Psoas muscle (tissue), 8 donors: ENCODE data around the gene TTBK1. TPM values are rescaled to one million over a fixed set of nuclear protein-coding genes. Genes with fewer than 3 reads are reported as not detected.

ENCODE experiments used
- ATAC-seq, 4 donors: fragments of 200-7000 bp; cut with Tn5 transposase; one replicate each; pipeline ENCODE4 v1.9.1; 2020; ENCODE audit warnings: moderate library complexity in 3 of 4, mild to moderate bottlenecking in 2 of 4
- DNase-seq, 2 donors: peaks; one replicate each; pipeline ENCODE4 v3.0.0-alpha.2; 2020
- H3K27ac ChIP-seq: fragments of 200-600 bp; one replicate; pipeline ENCODE4 v1.8.0; 2022
- H3K27me3 ChIP-seq, 3 donors: fragments of 200-600 bp in 1 of 3; one replicate each; pipeline versions ENCODE4 v1.6.1 to v1.8.0; 2013 to 2022; ENCODE audit warnings: low read length in 2 of 3, mild to moderate bottlenecking in 2 of 3, moderate library complexity in 1 of 3; ENCODE audit not compliant: insufficient read depth in 3 of 3
- H3K36me3 ChIP-seq, 2 donors: fragments of 200-600 bp in 1 of 2; one replicate each; pipeline versions ENCODE4 v1.6.1 to v1.8.0; 2013 to 2022; ENCODE audit warnings: low read depth in 1 of 2, mild to moderate bottlenecking in 1 of 2, moderate library complexity in 1 of 2; ENCODE audit not compliant: insufficient read depth in 1 of 2
- H3K4me1 ChIP-seq: fragments of 200-600 bp; one replicate; pipeline ENCODE4 v1.8.0; 2022
- H3K4me3 ChIP-seq: fragments of 200-600 bp; one replicate; pipeline ENCODE4 v1.8.0; 2022; ENCODE audit warnings: mild to moderate bottlenecking
- H3K9me3 ChIP-seq: fragments of 200-600 bp; one replicate; pipeline ENCODE4 v1.8.0; 2022
- CTCF ChIP-seq: fragments of 200-600 bp; IDR thresholded peaks from one replicate; pipeline ENCODE4 v1.8.0; 2022; ENCODE audit warnings: antibody characterized with exemption
- WGBS, 3 donors: extraction: QIAGEN DNeasy Blood & Tissue Kit; methylation state at CpG; one replicate each; pipeline versions ENCODE4 v1.1.6 to v1.1.7; 2013; 5-methylcytosine and 5-hydroxymethylcytosine counted together
- intact Hi-C, 2 donors: fragments of 100-400 bp; cut with DNase I; formaldehyde crosslinking; loops; one replicate each; pipeline versions ENCODE4 v1.11.0 to v1.14.2; 2022
- polyA plus RNA-seq, 3 donors: library from polyadenylated mRNA; stranded (reverse); fragments of 200-250 nt; gene quantifications; one replicate each; pipeline ENCODE4 v1.2.3, GENCODE V29; 2013
- total RNA-seq, 4 donors: library from RNA; stranded (reverse); fragmentation: NEBNext Ultra II Directional in 2 of 4; extraction: Animal tissue kit (Norgen Biotek cat#: 25700) in 2 of 4; gene quantifications; one replicate each; pipeline versions ENCODE4 v1.2.1 to v1.2.4, GENCODE V29; 2021 to 2023
- donor health status: healthy with polysubstance abuse.
- donor health status: DM: no; HTN: no; CAD: no; lungs with moderate emphysema.
- donor health status: Bipolar disorder and iron deficiency.
- donor health status: healthy.
- donor health status: DM: yes; HTN: yes; CAD: no.
- donor health status: DM: no; HTN: no; CAD: no.
- donor health status: DM: no; HTN: no; CAD: no.
- donor health status: DM: yes; HTN: yes; CAD: no.

The TTBK1 gene
- total and polyA plus RNA-seq, 7 donors, result 0.01 to 0.03 TPM; not detected in 5

GRCh38 chr6:43271944-43272343, 28.7 kb downstream of the TTBK1 start:
- peaks cover 5% of the 10 kb centered on the region for H3K4me1 ChIP-seq
- no peak for DNase-seq

GRCh38 chr6:43273707-43274106, 30.4 kb downstream of the TTBK1 start:
- peaks cover 0 to 49% (median 19%) of the 10 kb centered on the region in 3 donors for H3K27me3 ChIP-seq

More at GRCh38 chr6:43271944-43272343, 28.7 kb downstream of the TTBK1 start:
- H3K27me3 ChIP-seq, result peaks cover 0 to 48% (median 19%) of the 10 kb centered on the region in 3 donors
- ATAC-seq, result no peak
- TF ChIP-seq CTCF, result no peak
- no peak overlapping the region for H3K27ac ChIP-seq
- no peaks in the 10 kb centered on the region for H3K36me3 ChIP-seq
- no peaks in the 10 kb centered on the region for H3K9me3 ChIP-seq
- H3K4me3 ChIP-seq, result no peak overlapping the region
- intact Hi-C loops, result no loop called here

GRCh38 chr6:43274127-43274915, 31.0 kb downstream of the TTBK1 start:
- intact Hi-C loops, result no loop called here
- Histone ChIP-seq H3K36me3 (no peaks in the 10 kb centered on the region), H3K27ac (no peak overlapping the region), H3K4me3 (no peak overlapping the region), H3K9me3 (no peaks in the 10 kb centered on the region), H3K4me1 (peaks cover 4% of the 10 kb centered on the region), H3K27me3 (peaks cover 0 to 45% (median 19%) of the 10 kb centered on the region in 3 donors)
- no peak for TF ChIP-seq CTCF
- no peak for DNase-seq
- WGBS, 3 donors, result 71 to 75% (median 74%) methylated on average over 8 to 10 of the region's 10 CpGs
- ATAC-seq, result no peak

More at GRCh38 chr6:43273707-43274106, 30.4 kb downstream of the TTBK1 start:
- Histone ChIP-seq H3K36me3 (no peaks in the 10 kb centered on the region), H3K9me3 (no peaks in the 10 kb centered on the region), H3K4me3 (no peak overlapping the region), H3K27ac (no peak overlapping the region), H3K4me1 (peaks cover 5% of the 10 kb centered on the region)
- intact Hi-C loops, result no loop called here
- DNase-seq, result no peak
- no peak for TF ChIP-seq CTCF
- ATAC-seq, result no peak
- WGBS, 3 donors, result 67 to 76% (median 74%) methylated on average over 2 of the region's 2 CpGs

GRCh38 chr6:43274916-43275597, 31.8 kb downstream of the TTBK1 start:
- Histone ChIP-seq H3K27me3 (peaks cover 0 to 51% (median 21%) of the 10 kb centered on the region in 3 donors), H3K27ac (no peak overlapping the region), H3K9me3 (no peaks in the 10 kb centered on the region), H3K4me1 (no peaks in the 10 kb centered on the region), H3K36me3 (no peaks in the 10 kb centered on the region), H3K4me3 (peak overlapping the region; percentile 59)
- DNase-seq (no peak), ATAC-seq (peak in 2 of 4 donors; percentile 24 to 26)
- TF ChIP-seq CTCF, result no peak
- intact Hi-C loops, result no loop called here
- 3 to 4% (median 3%) methylated on average over 31 to 65 of the region's 65 CpGs for WGBS, 3 donors
